HEK293 (cell line): Measurements from ENCODE around the gene VTA1.

Experiments used
- FEZF1 ChIP-seq: fragments of 450-650 bp; formaldehyde crosslinking; IDR thresholded peaks from 2 replicates; pipeline ENCODE4 v1.5.1; 2016; ENCODE audit warnings: missing biosample characterization, missing genetic modification characterization
- GLIS2 ChIP-seq: fragments of 450-650 bp; formaldehyde crosslinking; IDR thresholded peaks from 2 replicates; pipeline ENCODE4 v1.5.1; 2016; ENCODE audit warnings: missing biosample characterization, missing genetic modification characterization
- MEIS1 ChIP-seq: sonication (generic); formaldehyde crosslinking; IDR thresholded peaks from 2 replicates; pipeline ENCODE4 v1.8.1; 2022; ENCODE audit warnings: missing genetic modification reagents, mild to moderate bottlenecking, borderline replicate concordance
- RBAK ChIP-seq: fragments of 450-650 bp; formaldehyde crosslinking; IDR thresholded peaks from 2 replicates; pipeline ENCODE4 v1.5.1; 2016; ENCODE audit warnings: missing biosample characterization, missing genetic modification characterization
- SP7 ChIP-seq: fragments of 450-650 bp; formaldehyde crosslinking; IDR thresholded peaks from 2 replicates; pipeline ENCODE4 v1.5.1; 2016; ENCODE audit warnings: missing biosample characterization, missing genetic modification characterization
- ZBTB26 ChIP-seq: fragments of 450-650 bp; formaldehyde crosslinking; optimal IDR thresholded peaks from 2 replicates; pipeline ENCODE3; 2016; ENCODE audit warnings: missing biosample characterization, mild to moderate bottlenecking, missing genetic modification characterization
- ZBTB8A ChIP-seq: fragments of 450-650 bp; formaldehyde crosslinking; IDR thresholded peaks from 2 replicates; pipeline ENCODE4 v1.5.1; 2016; ENCODE audit warnings: missing biosample characterization, missing genetic modification characterization
- ZEB2 ChIP-seq: fragments of 450-650 bp; formaldehyde crosslinking; IDR thresholded peaks from 2 replicates; pipeline ENCODE4 v1.5.1; 2016; ENCODE audit warnings: missing biosample characterization, missing genetic modification characterization
- ZFP3 ChIP-seq: fragments of 450-650 bp; formaldehyde crosslinking; IDR thresholded peaks from 2 replicates; pipeline ENCODE4 v1.5.1; 2016; ENCODE audit warnings: low read depth, missing biosample characterization, missing genetic modification characterization
- ZNF16 ChIP-seq: fragments of 450-650 bp; formaldehyde crosslinking; IDR thresholded peaks from 2 replicates; pipeline ENCODE4 v1.5.1; 2016; ENCODE audit warnings: low read depth, missing biosample characterization, missing genetic modification characterization
- ZNF223 ChIP-seq: fragments of 450-650 bp; formaldehyde crosslinking; IDR thresholded peaks from 2 replicates; pipeline ENCODE4 v1.5.1; 2016; ENCODE audit warnings: missing biosample characterization, missing genetic modification characterization
- ZNF239 ChIP-seq: fragments of 450-650 bp; formaldehyde crosslinking; IDR thresholded peaks from 2 replicates; pipeline ENCODE4 v1.5.1; 2016; ENCODE audit warnings: missing biosample characterization, missing genetic modification characterization
- ZNF280C ChIP-seq: fragments of 450-650 bp; formaldehyde crosslinking; IDR thresholded peaks from 2 replicates; pipeline ENCODE4 v1.5.1; 2016; ENCODE audit warnings: missing biosample characterization, missing genetic modification characterization
- ZNF280D ChIP-seq: fragments of 450-650 bp; formaldehyde crosslinking; IDR thresholded peaks from 2 replicates; pipeline ENCODE4 v1.5.1; 2016; ENCODE audit warnings: missing biosample characterization, missing genetic modification characterization
- ZNF341 ChIP-seq: fragments of 450-650 bp; formaldehyde crosslinking; IDR thresholded peaks from 2 replicates; pipeline ENCODE4; 2016; ENCODE audit warnings: low read depth, missing biosample characterization, missing genetic modification characterization
- ZNF350 ChIP-seq: fragments of 450-650 bp; formaldehyde crosslinking; IDR thresholded peaks from 2 replicates; pipeline ENCODE4 v1.5.0; 2017; ENCODE audit warnings: missing biosample characterization, mild to moderate bottlenecking, missing genetic modification characterization
- ZNF48 ChIP-seq: fragments of 450-650 bp; formaldehyde crosslinking; IDR thresholded peaks from 2 replicates; pipeline ENCODE4 v1.5.1; 2016; ENCODE audit warnings: missing biosample characterization, missing genetic modification characterization
- ZNF529 ChIP-seq: fragments of 450-650 bp; formaldehyde crosslinking; IDR thresholded peaks from 2 replicates; pipeline ENCODE4 v1.5.1; 2017; ENCODE audit warnings: missing genetic modification characterization, missing biosample characterization; ENCODE audit not compliant: insufficient replicate concordance
- ZNF571 ChIP-seq: fragments of 450-650 bp; formaldehyde crosslinking; IDR thresholded peaks from 2 replicates; pipeline ENCODE4 v1.5.0; 2017; ENCODE audit warnings: missing biosample characterization, missing genetic modification characterization
- ZNF610 ChIP-seq: fragments of 450-650 bp; formaldehyde crosslinking; IDR thresholded peaks from 2 replicates; pipeline ENCODE4 v1.5.1; 2016; ENCODE audit warnings: missing biosample characterization, missing genetic modification characterization, borderline replicate concordance
- ZNF623 ChIP-seq: fragments of 450-650 bp; formaldehyde crosslinking; IDR thresholded peaks from 2 replicates; pipeline ENCODE4 v1.5.1; 2016; ENCODE audit warnings: missing biosample characterization, missing genetic modification characterization
- ZNF704 ChIP-seq: fragments of 450-650 bp; formaldehyde crosslinking; IDR thresholded peaks from 2 replicates; pipeline ENCODE4 v1.5.1; 2016; ENCODE audit warnings: missing biosample characterization, missing genetic modification characterization
- ZNF747 ChIP-seq: fragments of 450-650 bp; formaldehyde crosslinking; IDR thresholded peaks from 2 replicates; pipeline ENCODE4 v1.5.1; 2016; ENCODE audit warnings: missing biosample characterization, missing genetic modification characterization
- ZXDB ChIP-seq: fragments of 450-650 bp; formaldehyde crosslinking; IDR thresholded peaks from 2 replicates; pipeline ENCODE4 v1.5.1; 2016; ENCODE audit warnings: missing biosample characterization, missing genetic modification characterization
- TF ChIP-seq, protein P1 (sequence below): fragments of 450-650 bp; formaldehyde crosslinking; IDR thresholded peaks from 2 replicates; pipeline ENCODE4 v1.5.1; 2017; ENCODE audit warnings: missing biosample characterization, mild to moderate bottlenecking, missing genetic modification characterization, moderate library complexity
- TF ChIP-seq, protein P2 (sequence below): fragments of 450-650 bp; formaldehyde crosslinking; IDR thresholded peaks from 2 replicates; pipeline ENCODE4 v1.5.1; 2016; ENCODE audit warnings: missing biosample characterization, missing genetic modification characterization, borderline replicate concordance
- TF ChIP-seq, protein P3 (sequence below): IDR thresholded peaks from 2 replicates; pipeline ENCODE4 v1.6.1; 2011; ENCODE audit warnings: mild to moderate bottlenecking, low read depth, low read length, borderline replicate concordance

VTA1 gene

DNA sequence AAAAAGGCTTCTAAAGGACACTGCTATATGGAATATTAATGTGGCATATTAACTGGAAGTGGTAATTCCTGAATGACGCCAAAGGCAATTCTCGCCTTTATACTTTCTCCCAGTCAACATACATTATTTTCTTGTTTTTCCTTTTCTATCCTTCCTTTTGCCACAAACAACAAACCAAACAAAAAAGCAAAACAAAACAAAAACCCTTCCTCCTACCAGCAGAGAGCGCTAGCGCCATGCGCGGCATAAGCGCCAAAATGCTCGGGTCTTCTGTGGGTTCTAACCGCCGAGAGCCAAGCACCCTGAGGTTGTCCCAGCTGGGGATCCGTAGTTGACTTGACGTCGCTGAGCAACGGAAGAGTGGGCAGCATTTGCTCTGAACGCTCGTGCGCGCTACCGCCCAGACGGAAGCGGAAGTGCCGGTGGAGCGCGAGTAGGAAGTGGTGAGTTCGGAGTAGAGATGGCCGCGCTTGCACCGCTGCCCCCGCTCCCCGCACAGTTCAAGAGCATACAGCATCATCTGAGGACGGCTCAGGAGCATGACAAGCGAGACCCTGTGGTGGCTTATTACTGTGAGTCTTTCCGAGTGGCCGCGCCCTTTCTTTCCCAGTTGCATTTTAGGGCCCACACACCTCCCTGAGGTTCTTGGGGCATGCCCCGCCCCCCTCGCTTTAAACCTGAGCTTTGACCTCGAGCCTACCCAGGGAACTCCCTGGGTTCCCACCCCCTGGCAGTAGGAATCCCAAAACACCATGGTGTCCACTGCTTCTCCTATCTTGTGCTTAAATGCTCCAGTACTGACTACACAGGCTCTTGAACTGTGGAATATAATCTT is at the start of gene VTA1, which contains the start of gene NMBR (continued):
- 0 out of 2 replicates have a peak, but pooled peaks have one; percentile 18 for TF ChIP-seq GLIS2 (tag by site-specific recombination)
- TF ChIP-seq ZNF529: no peak
- TF ChIP-seq ZNF341 (tag by site-specific recombination): peak; percentile 37; the same call in 1 of the 2 replicates
- 0 out of 2 replicates have a peak, but pooled peaks have one; percentile 9 for TF ChIP-seq ZNF280D (tag by site-specific recombination)
- TF ChIP-seq RBAK (tag by site-specific recombination): no peak
- no peak for TF ChIP-seq ZFP3
- TF ChIP-seq SP7 (tag by site-specific recombination): peak; percentile 86
- no peak for TF ChIP-seq ZNF747 (tag by site-specific recombination)
- TF ChIP-seq, protein P1, sequence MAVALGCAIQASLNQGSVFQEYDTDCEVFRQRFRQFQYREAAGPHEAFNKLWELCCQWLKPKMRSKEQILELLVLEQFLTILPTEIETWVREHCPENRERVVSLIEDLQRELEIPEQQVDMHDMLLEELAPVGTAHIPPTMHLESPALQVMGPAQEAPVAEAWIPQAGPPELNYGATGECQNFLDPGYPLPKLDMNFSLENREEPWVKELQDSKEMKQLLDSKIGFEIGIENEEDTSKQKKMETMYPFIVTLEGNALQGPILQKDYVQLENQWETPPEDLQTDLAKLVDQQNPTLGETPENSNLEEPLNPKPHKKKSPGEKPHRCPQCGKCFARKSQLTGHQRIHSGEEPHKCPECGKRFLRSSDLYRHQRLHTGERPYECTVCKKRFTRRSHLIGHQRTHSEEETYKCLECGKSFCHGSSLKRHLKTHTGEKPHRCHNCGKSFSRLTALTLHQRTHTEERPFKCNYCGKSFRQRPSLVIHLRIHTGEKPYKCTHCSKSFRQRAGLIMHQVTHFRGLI (tag by site-specific recombination): peak; percentile 46
- peak; percentile 75; the same call in 1 of the 2 replicates for TF ChIP-seq ZEB2 (tag by site-specific recombination)
- no peak for TF ChIP-seq ZNF350
- peak; percentile 65 for TF ChIP-seq ZBTB8A (tag by site-specific recombination)
- peak; percentile 92 for TF ChIP-seq ZXDB (tag by site-specific recombination)
- TF ChIP-seq MEIS1 (CRISPR knock-in tag): no peak
- no peak for TF ChIP-seq ZNF571 (tag by site-specific recombination)
- no peak for TF ChIP-seq ZNF16 (tag by site-specific recombination)
- no peak for TF ChIP-seq ZNF704 (tag by site-specific recombination)
- no peak for TF ChIP-seq ZNF280C (tag by site-specific recombination)
- TF ChIP-seq FEZF1 (tag by site-specific recombination): no peak
- no peak; the same call in 1 of the 2 replicates for TF ChIP-seq ZNF623 (tag by site-specific recombination)
- peak; percentile 89 for TF ChIP-seq ZNF610 (tag by site-specific recombination)
- peak; percentile 89 for TF ChIP-seq ZBTB26 (tag by site-specific recombination)
- TF ChIP-seq ZNF223 (tag by site-specific recombination): no peak
- TF ChIP-seq, protein P2, sequence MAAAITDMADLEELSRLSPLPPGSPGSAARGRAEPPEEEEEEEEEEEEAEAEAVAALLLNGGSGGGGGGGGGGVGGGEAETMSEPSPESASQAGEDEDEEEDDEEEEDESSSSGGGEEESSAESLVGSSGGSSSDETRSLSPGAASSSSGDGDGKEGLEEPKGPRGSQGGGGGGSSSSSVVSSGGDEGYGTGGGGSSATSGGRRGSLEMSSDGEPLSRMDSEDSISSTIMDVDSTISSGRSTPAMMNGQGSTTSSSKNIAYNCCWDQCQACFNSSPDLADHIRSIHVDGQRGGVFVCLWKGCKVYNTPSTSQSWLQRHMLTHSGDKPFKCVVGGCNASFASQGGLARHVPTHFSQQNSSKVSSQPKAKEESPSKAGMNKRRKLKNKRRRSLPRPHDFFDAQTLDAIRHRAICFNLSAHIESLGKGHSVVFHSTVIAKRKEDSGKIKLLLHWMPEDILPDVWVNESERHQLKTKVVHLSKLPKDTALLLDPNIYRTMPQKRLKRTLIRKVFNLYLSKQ: no peak
- TF ChIP-seq, protein P3, sequence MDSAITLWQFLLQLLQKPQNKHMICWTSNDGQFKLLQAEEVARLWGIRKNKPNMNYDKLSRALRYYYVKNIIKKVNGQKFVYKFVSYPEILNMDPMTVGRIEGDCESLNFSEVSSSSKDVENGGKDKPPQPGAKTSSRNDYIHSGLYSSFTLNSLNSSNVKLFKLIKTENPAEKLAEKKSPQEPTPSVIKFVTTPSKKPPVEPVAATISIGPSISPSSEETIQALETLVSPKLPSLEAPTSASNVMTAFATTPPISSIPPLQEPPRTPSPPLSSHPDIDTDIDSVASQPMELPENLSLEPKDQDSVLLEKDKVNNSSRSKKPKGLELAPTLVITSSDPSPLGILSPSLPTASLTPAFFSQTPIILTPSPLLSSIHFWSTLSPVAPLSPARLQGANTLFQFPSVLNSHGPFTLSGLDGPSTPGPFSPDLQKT: 0 out of 2 replicates have a peak, but pooled peaks have one; percentile 30
- TF ChIP-seq ZNF48 (tag by site-specific recombination): no peak
- no peak for TF ChIP-seq ZNF239 (tag by site-specific recombination)
